ENCODE measurements around the gene DOK6. TPM values are rescaled to one million over a fixed set of nuclear protein-coding genes. Genes with fewer than 3 reads are reported as not detected.

DOK6 gene
- total and polyA plus RNA-seq, 2 of the 13 experiments (the other 11 are each of a cell fraction or from before 2014, with no cell fraction given): 17.0 to 17.2 TPM

GRCh38 chr18:69400253-69400975 lies at the start of gene DOK6 (continued):
- TF ChIP-seq, protein P1, sequence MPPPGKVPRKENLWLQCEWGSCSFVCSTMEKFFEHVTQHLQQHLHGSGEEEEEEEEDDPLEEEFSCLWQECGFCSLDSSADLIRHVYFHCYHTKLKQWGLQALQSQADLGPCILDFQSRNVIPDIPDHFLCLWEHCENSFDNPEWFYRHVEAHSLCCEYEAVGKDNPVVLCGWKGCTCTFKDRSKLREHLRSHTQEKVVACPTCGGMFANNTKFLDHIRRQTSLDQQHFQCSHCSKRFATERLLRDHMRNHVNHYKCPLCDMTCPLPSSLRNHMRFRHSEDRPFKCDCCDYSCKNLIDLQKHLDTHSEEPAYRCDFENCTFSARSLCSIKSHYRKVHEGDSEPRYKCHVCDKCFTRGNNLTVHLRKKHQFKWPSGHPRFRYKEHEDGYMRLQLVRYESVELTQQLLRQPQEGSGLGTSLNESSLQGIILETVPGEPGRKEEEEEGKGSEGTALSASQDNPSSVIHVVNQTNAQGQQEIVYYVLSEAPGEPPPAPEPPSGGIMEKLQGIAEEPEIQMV (CRISPR knock-in tag; IDR thresholded peaks at IDR 0.05; ENCODE audit: low read depth): peak; percentile 71; the same call in 1 of the 2 replicates
- TF ChIP-seq PRMT3 (CRISPR knock-in tag; IDR thresholded peaks at IDR 0.05; ENCODE audit: borderline replicate concordance, low read depth): no peak
- TF ChIP-seq, protein P2, sequence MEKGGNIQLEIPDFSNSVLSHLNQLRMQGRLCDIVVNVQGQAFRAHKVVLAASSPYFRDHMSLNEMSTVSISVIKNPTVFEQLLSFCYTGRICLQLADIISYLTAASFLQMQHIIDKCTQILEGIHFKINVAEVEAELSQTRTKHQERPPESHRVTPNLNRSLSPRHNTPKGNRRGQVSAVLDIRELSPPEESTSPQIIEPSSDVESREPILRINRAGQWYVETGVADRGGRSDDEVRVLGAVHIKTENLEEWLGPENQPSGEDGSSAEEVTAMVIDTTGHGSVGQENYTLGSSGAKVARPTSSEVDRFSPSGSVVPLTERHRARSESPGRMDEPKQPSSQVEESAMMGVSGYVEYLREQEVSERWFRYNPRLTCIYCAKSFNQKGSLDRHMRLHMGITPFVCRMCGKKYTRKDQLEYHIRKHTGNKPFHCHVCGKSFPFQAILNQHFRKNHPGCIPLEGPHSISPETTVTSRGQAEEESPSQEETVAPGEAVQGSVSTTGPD (CRISPR knock-in tag; IDR thresholded peaks at IDR 0.05): no peak
- TF ChIP-seq, protein P3, sequence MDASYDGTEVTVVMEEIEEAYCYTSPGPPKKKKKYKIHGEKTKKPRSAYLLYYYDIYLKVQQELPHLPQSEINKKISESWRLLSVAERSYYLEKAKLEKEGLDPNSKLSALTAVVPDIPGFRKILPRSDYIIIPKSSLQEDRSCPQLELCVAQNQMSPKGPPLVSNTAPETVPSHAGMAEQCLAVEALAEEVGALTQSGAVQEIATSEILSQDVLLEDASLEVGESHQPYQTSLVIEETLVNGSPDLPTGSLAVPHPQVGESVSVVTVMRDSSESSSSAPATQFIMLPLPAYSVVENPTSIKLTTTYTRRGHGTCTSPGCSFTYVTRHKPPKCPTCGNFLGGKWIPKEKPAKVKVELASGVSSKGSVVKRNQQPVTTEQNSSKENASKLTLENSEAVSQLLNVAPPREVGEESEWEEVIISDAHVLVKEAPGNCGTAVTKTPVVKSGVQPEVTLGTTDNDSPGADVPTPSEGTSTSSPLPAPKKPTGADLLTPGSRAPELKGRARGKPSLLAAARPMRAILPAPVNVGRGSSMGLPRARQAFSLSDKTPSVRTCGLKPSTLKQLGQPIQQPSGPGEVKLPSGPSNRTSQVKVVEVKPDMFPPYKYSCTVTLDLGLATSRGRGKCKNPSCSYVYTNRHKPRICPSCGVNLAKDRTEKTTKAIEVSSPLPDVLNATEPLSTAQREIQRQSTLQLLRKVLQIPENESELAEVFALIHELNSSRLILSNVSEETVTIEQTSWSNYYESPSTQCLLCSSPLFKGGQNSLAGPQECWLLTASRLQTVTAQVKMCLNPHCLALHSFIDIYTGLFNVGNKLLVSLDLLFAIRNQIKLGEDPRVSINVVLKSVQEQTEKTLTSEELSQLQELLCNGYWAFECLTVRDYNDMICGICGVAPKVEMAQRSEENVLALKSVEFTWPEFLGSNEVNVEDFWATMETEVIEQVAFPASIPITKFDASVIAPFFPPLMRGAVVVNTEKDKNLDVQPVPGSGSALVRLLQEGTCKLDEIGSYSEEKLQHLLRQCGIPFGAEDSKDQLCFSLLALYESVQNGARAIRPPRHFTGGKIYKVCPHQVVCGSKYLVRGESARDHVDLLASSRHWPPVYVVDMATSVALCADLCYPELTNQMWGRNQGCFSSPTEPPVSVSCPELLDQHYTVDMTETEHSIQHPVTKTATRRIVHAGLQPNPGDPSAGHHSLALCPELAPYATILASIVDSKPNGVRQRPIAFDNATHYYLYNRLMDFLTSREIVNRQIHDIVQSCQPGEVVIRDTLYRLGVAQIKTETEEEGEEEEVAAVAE (CRISPR knock-in tag; IDR thresholded peaks at IDR 0.05; ENCODE audit: borderline replicate concordance): no peak
- TF ChIP-seq KDM1A (CRISPR knock-in tag; IDR thresholded peaks at IDR 0.05): no peak
